Measurements from ENCODE around the gene HACL1. TPM values are rescaled to one million over a fixed set of nuclear protein-coding genes. Genes with fewer than 3 reads are reported as not detected.

HACL1 gene
- total RNA-seq, 1 experiment from 2014 or later: 28.7 TPM

DNA sequence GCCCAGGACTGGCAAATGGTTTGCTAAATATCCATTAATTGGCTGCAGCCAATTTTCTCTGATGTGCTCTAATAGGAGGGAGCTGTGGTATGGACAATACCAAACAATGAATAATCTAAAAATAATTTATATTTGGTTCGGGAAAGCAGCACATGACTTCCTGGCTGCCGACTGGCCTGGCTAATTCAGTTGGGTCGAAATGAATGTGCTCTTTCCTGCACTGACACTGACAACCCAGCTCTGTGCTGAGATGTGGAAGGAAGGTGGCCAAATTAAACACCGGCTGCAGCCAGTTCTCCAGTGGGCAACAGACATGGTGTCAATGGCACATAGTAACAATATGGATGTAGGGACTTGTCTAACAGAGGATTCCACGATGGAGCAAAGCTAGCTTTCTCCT lies 58.8 kb downstream of the HACL1 start:
- Histone ChIP-seq H3F3A (ENCODE audit: insufficient read depth, low read depth) (no peaks in the 10 kb centered on the region), H4K20me1 (ENCODE audit: insufficient read depth) (no peaks in the 10 kb centered on the region), H3K36me3 (ENCODE audit: low read depth) (no peaks in the 10 kb centered on the region), H3K79me2 (ENCODE audit: low read depth) (no peaks in the 10 kb centered on the region), H2AFZ (no peak overlapping the region), H3K4me3 (no peak overlapping the region), H3K27me3 (ENCODE audit: insufficient read depth, low read depth) (no peaks in the 10 kb centered on the region), H3K9me2 (ENCODE audit: insufficient read depth) (no peaks in the 10 kb centered on the region; the same call in 1 of the 2 replicates), H3K4me1 (replicated peaks; ENCODE audit: insufficient read depth) (no peaks in the 10 kb centered on the region), H3K4me2 (no peak overlapping the region), H3K9me3 (ENCODE audit: insufficient read depth, low read depth) (no peaks in the 10 kb centered on the region), H3K27ac (no peak overlapping the region)
- CTCF ChIA-PET: interaction anchor here (0.6 kb wide), 1 partner anchor 1526 kb away, joined by 3 read pairs; no protein-coding TSS in a partner anchor
- POLR2A ChIA-PET (ENCODE audit: unreplicated experiment): no interaction called here
- no peak for DNase-seq
- TF ChIP-seq, protein P1, sequence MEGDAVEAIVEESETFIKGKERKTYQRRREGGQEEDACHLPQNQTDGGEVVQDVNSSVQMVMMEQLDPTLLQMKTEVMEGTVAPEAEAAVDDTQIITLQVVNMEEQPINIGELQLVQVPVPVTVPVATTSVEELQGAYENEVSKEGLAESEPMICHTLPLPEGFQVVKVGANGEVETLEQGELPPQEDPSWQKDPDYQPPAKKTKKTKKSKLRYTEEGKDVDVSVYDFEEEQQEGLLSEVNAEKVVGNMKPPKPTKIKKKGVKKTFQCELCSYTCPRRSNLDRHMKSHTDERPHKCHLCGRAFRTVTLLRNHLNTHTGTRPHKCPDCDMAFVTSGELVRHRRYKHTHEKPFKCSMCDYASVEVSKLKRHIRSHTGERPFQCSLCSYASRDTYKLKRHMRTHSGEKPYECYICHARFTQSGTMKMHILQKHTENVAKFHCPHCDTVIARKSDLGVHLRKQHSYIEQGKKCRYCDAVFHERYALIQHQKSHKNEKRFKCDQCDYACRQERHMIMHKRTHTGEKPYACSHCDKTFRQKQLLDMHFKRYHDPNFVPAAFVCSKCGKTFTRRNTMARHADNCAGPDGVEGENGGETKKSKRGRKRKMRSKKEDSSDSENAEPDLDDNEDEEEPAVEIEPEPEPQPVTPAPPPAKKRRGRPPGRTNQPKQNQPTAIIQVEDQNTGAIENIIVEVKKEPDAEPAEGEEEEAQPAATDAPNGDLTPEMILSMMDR (conservative IDR thresholded peaks at IDR 0.05): no peak
- no peak for TF ChIP-seq EZH2 (IDR thresholded peaks at IDR 0.05; ENCODE audit: low read depth)
- intact Hi-C loops (cut with micrococcal nuclease; ENCODE audit: unreplicated experiment): no loop called here
- BruUV-seq (replicated peaks): no TSS peak

DNA sequence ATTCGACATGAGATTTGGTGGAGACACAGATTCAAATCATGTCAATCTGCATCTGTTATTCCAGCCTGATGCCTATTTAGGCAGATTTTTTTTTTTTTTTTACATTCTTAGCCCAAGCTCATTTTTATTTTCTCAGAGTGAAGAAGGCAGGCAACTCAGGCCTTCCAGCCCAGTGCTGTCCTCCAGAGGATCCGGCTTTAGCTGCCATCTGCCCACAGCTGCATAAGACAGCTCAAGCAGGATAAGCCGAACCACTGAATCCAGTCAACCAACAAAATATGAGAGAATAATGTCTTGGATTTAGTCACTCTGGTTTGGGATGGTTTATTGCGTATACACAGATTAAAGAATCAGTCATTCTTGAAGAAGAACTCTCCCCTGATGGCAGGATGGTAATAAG lies 60.0 kb downstream of the HACL1 start:
- ChIA-PET POLR2A (ENCODE audit: unreplicated experiment) (no interaction called here), CTCF (no interaction called here)
- H3K4me1 ChIP-seq (replicated peaks; ENCODE audit: insufficient read depth): no peaks in the 10 kb centered on the region
- TF ChIP-seq, protein P1 (conservative IDR thresholded peaks at IDR 0.05): no peak
- no peak for TF ChIP-seq EZH2 (IDR thresholded peaks at IDR 0.05; ENCODE audit: low read depth)
- no peak overlapping the region for H3K27ac ChIP-seq
- BruUV-seq (replicated peaks): no TSS peak
- DNase-seq: no peak
- no peaks in the 10 kb centered on the region for H3K79me2 ChIP-seq (ENCODE audit: low read depth)
- no peak overlapping the region for H3K4me2 ChIP-seq
- no peak overlapping the region for H2AFZ ChIP-seq
- intact Hi-C loops (cut with micrococcal nuclease; ENCODE audit: unreplicated experiment): no loop called here
- no peaks in the 10 kb centered on the region; the same call in 1 of the 2 replicates for H3K9me2 ChIP-seq (ENCODE audit: insufficient read depth)
- no peaks in the 10 kb centered on the region for H3F3A ChIP-seq (ENCODE audit: insufficient read depth, low read depth)
- no peaks in the 10 kb centered on the region for H3K27me3 ChIP-seq (ENCODE audit: insufficient read depth, low read depth)
- no peaks in the 10 kb centered on the region for H4K20me1 ChIP-seq (ENCODE audit: insufficient read depth)
- H3K36me3 ChIP-seq (ENCODE audit: low read depth): no peaks in the 10 kb centered on the region
- H3K9me3 ChIP-seq (ENCODE audit: insufficient read depth, low read depth): no peaks in the 10 kb centered on the region
- H3K4me3 ChIP-seq: no peak overlapping the region

DNA sequence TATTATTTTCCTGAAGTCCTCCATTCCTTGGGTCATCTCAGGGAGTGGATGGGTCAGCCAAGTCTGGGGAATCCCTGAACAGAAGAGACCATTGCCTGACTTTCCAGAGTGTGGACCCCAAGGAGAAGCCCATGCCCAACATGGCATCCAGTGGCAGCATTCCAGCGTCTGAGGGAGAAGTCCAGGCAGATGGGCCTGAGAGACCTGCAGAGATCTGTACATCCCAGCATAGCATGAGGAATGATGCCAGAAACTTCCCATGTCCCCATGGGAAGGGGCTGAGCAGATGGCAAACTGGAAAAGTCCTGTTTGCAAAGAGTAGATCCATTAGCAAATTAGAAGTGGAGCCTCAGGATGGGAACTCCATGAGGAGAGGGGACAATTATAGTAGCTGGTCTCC lies 62.3 kb downstream of the HACL1 start:
- no peaks in the 10 kb centered on the region for H3F3A ChIP-seq (ENCODE audit: insufficient read depth, low read depth)
- no peaks in the 10 kb centered on the region for H3K4me1 ChIP-seq (replicated peaks; ENCODE audit: insufficient read depth)
- H4K20me1 ChIP-seq (ENCODE audit: insufficient read depth): no peaks in the 10 kb centered on the region
- no peaks in the 10 kb centered on the region for H3K79me2 ChIP-seq (ENCODE audit: low read depth)
- no peak for DNase-seq
- no peak overlapping the region for H3K4me2 ChIP-seq
- no peaks in the 10 kb centered on the region for H3K27me3 ChIP-seq (ENCODE audit: insufficient read depth, low read depth)
- no peak overlapping the region for H3K27ac ChIP-seq
- TF ChIP-seq, protein P1 (conservative IDR thresholded peaks at IDR 0.05): no peak
- TF ChIP-seq EZH2 (IDR thresholded peaks at IDR 0.05; ENCODE audit: low read depth): no peak
- POLR2A ChIA-PET (ENCODE audit: unreplicated experiment): no interaction called here
- no peak overlapping the region for H2AFZ ChIP-seq
- intact Hi-C loops (cut with micrococcal nuclease; ENCODE audit: unreplicated experiment): no loop called here
- no peaks in the 10 kb centered on the region; the same call in 1 of the 2 replicates for H3K9me2 ChIP-seq (ENCODE audit: insufficient read depth)
- CTCF ChIA-PET: no interaction called here
- no peak overlapping the region for H3K4me3 ChIP-seq
- no TSS peak for BruUV-seq (replicated peaks)
- H3K9me3 ChIP-seq (ENCODE audit: insufficient read depth, low read depth): no peaks in the 10 kb centered on the region
- no peaks in the 10 kb centered on the region for H3K36me3 ChIP-seq (ENCODE audit: low read depth)

Measured in PC-9 (cell line).